ENCODE results near the gene MYO3B.

The MYO3B gene, protein sequence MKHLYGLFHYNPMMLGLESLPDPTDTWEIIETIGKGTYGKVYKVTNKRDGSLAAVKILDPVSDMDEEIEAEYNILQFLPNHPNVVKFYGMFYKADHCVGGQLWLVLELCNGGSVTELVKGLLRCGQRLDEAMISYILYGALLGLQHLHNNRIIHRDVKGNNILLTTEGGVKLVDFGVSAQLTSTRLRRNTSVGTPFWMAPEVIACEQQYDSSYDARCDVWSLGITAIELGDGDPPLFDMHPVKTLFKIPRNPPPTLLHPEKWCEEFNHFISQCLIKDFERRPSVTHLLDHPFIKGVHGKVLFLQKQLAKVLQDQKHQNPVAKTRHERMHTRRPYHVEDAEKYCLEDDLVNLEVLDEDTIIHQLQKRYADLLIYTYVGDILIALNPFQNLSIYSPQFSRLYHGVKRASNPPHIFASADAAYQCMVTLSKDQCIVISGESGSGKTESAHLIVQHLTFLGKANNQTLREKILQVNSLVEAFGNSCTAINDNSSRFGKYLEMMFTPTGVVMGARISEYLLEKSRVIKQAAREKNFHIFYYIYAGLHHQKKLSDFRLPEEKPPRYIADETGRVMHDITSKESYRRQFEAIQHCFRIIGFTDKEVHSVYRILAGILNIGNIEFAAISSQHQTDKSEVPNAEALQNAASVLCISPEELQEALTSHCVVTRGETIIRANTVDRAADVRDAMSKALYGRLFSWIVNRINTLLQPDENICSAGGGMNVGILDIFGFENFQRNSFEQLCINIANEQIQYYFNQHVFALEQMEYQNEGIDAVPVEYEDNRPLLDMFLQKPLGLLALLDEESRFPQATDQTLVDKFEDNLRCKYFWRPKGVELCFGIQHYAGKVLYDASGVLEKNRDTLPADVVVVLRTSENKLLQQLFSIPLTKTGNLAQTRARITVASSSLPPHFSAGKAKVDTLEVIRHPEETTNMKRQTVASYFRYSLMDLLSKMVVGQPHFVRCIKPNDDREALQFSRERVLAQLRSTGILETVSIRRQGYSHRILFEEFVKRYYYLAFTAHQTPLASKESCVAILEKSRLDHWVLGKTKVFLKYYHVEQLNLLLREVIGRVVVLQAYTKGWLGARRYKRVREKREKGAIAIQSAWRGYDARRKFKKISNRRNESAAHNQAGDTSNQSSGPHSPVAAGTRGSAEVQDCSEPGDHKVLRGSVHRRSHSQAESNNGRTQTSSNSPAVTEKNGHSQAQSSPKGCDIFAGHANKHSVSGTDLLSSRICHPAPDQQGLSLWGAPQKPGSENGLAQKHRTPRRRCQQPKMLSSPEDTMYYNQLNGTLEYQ (N-terminal part only)

DNA sequence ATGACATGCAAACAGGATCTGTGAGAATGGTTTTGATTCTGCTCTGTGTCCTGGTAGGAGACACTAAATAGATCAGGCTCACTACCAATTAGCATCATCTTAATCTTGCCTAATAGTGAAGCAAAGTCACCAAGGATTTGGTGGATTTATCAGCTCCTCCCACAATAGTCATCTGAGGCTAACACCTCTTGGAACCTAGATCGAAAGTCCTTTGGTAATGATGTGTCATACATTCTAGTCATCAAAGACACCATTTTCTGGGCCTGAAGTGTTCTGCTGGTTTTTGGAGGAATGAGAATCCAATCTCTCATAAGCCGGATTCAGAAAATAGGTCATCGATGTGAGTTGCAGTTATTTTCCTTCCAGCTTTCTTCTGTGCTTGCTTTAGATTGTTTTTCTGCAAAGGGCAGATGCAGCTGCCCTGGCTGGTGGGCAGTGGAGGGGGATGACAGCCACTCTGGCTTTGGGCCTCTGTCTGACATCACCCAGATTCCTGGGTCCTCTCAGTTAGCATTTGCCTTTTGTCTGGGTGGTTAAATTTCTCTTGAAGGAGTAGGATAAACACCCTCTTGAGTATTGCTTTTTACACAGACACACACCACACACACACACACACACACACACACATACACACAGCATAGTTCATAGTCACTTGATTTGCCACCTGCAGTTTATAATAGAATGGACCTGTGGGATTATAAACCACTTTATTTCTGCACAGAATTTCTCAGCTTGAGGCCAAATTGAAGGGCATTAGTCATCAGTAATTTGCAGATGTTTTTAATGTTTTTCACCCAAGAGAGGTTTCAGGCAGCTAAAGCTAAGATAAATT is at the start of gene MYO3B:
TSS of gene MYO3B (plus strand) at position 198 of the 832 bp plus-strand sequence. CDS start at position 339, 141 bp downstream.
- DNase-seq: no peak

DNA sequence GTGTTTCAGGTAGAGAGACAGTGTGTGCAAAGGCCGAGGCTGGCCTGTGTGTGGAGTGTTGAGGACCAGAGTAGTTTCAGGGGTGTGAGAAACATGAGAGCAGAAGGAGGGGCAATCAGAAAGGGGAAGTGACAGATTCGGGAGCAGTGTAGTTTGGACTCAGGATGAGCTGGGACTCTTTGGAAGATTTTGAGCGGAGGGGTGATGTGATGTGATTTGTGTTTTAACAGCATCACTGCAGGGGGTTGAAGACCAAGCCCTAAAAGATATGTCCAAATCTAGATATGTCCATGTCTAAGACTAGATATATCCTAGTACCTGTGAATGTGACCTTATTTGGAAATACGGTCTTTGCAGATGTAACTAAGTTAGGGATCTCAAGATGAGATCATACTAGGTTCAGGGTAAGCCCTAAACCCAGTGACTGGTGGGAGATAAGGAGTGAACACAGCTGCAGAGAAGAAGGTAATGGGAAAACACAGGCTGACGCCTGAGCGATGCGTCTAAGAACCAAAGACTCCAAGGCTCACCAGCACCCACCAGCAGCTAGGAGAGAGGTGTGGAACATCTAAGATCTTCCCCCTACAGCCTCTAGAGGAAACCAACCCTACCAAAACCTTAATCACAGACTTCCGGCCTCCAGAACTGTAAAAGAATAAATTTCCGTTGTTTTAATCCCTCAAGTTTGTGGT is 38.5 kb upstream of the MYO3B start:
- DNase-seq: no peak

DNA sequence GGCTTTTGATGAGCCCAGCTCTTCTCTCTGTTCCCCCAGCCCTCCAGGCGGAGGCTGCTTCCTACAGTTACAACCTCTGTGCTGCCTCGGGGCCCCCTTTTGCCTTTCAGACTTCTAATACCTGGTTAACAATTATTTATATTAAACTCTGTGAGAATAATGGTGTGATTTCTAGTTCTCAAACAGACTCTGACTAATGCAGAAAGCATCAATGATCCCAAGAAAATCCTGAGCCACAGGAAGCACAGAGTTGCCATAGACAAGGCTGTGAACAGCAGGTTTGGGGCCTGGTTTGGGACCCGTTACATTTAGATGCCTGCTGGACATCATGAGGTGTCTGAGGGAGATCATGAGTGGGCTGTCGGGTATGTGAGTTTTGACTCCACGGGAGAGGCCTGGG is 37.4 kb upstream of the MYO3B start:
- no peak for DNase-seq

DNA sequence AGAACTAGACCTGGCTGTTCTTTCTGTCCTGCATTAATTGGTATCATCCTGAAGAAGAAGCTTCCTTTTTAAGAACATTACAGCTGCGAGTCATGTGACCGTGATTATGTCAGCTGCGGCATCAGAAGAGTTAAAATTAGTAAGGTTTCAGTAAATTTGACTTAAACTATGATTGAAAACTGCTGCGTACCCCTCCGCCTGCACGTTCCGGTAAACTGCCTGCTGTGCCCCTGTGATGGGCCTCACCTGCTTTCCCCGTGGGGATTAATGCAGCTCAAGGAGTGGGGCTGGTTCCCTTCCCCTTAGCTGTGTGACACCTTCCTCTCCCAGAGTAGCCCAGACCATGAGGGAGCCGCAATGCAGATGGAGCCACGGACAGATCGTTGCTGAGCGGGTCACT is 36.1 kb upstream of the MYO3B start:
- DNase-seq: no peak

DNA sequence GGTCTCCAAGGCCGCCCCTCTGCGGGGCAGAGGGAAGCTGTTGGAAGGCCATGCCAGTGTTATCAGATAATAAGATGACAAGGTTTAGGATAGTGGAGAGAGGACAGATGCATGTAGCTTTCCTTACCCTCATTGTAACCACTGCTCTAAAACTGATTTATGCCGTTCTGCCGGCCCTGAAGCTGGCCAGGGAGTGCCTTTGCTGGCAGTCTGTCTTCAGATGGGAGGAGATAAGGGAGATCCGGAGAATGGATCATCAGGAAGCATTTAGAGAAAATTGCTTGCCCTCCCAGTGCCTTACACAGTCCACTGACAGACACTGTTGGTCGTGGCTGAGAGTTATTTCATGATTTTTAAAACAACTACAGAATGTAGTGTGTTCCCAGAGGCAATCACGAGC is 35.4 kb upstream of the MYO3B start:
- DNase-seq: no peak

DNA sequence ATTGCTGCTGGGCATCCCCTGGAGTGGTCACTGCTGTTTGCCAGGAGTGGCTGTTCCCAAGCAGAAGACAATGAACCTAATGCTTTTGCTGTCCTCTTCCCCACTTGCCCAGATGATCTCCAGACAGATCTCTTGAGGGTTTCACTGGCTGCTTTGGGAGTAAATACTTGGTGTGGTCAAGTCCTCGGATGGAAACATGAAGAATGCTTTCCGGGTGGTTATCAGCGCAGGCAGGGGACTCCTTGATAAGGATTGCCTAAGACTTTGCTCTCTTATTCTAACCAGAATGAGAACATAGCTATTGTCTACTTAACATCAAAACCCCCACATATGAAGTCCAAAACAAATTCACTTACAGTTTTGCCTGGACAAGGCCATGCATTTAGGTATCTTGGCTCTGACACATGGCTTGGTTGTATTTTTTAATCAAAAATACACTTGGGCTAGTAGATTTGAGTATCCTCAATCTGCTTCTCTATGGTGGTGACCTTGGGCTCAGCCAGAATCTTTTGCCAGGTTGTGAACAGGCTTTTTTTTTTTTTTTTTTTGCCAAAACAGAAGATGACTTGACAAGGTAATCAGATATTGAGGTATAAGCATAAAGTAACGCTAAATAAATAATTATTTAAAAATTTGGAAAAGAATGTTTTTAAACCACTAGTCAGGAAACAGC is 34.8 kb upstream of the MYO3B start:
- no peak for DNase-seq

DNA sequence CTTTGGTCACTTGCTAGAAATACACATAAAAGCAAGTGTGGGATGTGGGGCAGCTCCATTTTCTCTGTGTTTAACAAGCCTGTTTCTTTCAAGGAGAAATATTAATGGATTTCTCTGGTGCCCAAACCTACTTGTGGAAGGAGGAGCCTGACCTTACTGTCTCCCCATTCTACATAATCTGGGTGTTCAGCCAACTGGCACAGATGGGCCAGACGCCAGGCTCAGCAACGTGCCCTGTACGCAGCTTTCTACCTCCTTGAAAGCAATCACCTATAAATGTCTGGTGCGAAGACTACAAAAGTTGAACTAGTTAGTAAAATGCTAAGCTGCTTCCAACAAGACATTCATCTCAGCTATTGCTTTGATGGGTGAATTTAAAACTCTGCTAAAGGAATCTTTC is 33.2 kb upstream of the MYO3B start:
- DNase-seq: no peak

DNA sequence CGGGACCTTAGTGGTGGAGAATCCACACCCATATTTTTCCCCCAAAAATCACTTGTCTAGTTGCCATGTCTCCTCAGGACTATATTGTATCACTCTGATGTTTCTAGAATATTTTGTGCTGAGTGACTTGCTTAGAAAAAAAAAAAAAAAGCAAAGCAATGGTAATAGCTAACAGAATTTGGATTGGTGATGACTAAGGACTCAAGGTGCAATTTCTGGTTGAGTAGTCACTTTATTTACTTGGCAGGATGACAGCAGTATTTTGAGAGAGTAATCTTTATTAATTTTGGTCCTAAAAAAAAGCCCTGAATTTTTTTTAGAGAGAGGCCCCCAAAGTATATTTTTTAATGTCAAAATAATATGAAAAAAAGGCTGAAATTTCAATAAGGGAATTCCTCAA is 32.8 kb upstream of the MYO3B start:
- no peak for DNase-seq

DNA sequence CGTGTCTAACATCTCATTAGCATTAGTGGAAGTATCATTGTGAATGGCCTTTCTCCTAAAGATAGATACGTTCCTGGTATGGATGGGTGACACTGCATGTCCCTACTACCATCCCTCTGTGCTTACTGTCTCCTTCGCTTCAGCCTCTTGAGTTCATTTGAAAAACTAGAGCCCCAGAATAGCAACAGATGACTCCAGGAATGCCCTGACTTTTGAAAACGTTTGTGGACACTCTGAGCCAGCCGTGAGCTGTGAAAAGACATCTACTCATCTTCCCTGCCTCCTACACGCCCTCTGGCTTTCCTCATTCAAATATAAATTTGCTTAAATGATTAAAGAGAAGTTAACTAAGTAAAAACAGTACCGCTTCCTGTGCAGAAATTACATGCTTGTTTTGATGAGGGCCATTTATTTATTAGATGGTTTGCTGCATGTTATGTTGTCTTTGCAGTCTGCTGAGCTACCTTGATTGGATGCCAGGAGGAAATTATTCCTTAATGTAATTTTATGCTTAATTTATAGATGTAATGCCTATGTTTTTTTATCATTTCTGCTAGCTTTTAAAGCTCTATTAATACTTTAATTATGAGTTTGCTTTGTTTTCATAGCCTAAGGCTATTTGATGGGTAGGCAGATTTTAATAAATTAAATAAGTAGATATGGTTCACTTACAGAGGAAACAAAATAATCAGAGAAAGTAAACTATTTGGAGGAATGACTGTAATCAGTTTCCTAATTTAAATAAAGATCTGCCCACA is 32.1 kb upstream of the MYO3B start:
- no peak for DNase-seq

DNA sequence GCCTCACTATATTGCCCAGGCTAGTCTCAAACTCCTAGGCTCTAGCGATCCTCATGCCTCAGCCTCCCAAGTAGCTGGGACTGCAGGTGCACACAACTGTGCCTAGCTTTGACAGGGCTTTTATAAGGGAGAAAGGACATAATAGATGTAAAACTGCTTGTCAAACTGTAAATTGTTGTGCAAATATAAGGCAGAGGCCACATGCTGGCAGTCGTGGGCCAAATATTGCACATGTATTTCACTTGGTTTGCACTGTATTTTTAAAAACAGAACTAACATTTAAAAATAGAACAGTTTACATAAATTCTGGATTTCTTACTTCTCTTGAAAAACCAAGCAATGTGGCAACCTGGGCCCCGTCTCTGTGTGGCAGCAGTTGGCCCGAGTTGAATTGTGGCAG is 31.2 kb upstream of the MYO3B start:
- no peak for DNase-seq

DNA sequence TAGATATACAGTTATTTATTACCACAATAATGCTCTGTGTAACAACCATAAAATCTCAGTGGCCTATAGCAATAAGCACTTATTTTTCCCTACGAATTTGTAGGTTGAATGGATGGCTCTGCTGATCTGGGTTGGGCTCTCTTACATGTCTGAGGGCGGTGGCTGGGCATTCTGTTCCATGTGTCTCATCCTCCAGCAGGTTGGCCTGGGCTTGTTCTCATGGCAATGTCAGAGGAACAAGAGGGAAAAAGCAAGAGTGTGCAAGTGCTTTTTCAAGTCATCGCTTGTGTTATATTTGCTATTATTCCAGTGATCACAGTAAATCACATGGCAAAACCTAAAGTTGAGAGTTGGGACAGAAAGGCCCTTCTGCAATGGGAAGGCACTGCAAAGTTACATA is 30.4 kb upstream of the MYO3B start:
- DNase-seq: no peak

DNA sequence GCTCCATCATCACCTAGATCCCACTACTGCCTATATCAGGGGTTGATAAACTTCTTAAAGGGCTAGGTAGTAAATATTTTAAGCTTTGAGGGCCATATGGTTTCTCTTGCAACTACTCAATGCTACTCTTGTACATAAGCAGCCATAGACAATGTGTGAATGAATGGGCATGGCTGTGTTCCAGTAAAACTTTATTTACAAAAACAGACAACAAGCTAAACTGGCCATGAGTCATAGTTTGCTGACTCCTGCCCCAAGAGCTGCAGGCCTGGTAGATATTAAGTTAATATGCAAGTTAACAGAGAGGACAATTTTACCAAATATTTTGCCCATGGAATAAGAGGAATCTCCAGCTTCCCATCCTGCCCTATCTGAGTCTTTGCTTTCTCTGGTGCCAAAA is 29.8 kb upstream of the MYO3B start:
- no peak for DNase-seq

DNA sequence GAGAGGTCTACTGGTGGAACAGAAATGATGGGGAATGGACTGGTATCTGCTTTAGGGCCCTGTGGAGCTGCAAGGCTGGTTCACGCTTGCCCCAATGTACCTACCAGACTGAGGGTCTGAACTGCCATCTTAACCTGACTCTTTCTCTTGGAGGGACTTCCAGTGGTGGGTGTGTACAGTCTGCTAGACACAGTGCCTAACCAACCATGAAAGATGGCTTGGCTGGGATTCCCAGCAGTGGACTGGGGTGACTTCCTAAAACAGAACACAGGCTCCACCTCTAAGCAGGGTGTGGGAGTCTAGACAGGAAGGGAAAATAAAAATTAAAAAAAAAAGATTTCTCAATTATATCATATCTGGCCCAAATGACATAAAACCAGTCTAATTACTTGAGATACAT is 25.5 kb upstream of the MYO3B start:
- no peak for DNase-seq

DNA sequence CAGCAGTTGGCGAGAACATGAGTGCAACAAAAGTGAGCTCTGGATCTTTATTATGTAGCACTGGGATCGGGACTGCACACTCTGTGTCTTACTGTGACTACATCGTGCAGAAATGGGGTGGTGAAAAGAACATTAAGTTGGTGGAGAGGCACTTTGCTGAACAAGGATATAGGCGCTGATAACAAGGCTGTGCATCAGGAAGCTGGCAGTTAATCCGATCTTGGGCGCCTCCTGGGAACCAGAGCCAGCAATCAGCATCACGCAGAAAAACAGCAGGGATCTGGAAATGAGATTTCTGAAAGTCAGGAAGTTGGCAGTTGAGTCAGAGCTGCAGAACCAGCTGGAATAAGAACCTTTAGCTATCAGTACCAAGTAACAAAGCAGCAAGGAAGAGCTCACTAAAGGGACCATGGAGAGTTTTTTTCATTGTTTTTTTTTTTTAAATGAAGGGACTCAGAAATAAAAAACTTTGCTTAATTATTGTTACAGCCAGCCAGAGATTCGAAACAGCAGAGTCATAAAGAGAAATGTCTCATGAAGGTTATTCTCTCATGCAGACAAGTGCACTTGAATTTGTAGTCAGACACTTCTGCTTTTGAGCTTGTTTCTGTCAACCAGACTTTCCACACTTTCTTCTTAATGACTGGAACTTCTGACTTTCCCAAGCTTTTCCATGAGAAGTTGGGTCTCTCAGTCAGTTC is 22.8 kb upstream of the MYO3B start:
- no peak for DNase-seq

DNA sequence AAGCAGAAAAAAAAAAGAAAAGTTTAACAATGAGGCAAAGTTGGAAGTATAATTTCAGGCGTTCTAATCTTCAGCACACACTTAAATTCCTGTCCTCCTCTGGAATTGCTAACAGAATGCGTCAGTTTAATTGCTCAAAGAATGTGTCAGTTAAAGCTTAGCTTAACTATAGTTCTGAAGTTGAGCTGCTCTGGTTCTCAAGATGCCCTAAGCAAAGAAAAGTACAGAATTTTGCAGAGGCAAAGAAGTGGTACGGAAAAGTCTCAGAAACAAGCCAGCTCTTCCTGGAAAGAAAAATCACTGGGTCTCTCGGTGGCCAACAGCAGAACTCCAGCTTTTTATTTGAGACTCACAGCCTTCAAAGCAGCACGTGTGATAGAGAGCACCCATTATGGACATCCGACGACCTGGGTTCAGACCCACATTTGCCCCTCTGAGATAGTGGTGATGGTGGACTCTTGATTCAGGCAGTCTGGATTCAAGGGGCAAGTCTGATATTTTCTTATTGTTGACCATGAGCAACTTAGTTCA is 22.2 kb upstream of the MYO3B start:
- no peak for DNase-seq

DNA sequence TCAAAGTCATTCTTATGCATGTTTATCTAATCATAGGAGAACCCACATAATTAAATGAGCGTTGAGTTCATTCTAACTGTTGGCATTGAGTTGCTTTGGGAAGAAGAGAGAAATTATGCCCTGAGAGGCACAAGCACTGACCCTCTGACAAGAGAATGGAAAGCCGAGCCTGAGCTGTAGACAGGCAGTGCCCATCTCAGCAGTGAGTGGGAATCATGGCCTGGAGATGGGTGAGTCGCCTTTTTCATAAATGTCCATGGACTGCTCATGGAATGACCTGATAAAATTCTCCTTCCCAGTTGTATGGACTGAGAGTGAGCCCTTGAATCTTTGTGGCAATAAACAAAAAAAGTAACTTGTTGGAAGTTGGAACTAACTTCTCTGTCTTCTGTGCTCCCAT is 21.4 kb upstream of the MYO3B start:
- no peak for DNase-seq

DNA sequence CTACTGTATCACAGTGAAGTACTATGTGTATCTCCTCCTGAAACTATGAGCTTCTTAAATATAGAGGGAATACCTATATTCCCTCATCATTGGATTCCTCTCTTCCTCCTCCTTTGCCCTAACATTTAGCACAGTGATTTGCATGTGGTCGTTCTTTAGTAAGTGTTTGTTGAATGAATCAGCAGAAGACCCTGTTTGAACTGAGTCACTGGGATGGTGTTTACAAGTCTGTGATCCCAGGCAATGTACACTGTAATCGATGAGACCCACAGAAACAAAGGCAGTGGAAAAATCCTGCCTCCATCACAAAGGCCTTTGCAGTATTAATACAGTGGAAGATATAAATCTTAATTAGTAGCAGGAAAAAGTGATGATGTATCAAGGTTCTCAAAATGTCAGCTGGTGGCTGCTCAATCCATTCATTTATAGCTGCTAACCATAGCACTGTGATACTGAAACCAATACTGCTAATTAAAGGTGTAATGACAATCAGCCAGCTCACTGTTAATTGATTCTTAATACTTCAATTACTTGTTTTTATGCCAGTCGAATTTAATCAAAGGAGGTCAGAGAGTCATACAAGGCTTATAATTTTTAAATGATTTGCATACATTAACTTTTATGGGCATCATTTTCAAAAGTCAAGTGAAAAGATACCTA is 20.8 kb upstream of the MYO3B start:
- no peak for DNase-seq

DNA sequence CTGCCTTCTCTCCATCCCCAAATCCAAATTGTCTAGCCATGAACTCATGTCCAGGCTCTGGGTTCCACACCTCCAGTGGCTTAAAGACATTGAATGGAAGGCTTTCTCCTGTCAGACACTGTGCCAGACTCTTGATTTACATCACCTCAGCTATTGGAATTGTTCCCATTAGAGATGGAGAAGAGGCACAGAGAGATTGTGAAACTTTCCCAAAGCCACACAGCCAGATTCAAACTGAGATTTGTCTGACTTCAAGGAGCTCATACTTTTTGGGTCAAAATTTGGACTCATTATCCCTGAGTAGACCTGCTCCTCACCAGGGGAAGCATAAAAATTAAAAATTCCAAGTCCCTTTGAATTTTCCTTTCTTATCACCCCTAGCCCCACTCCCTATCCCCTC is 18.9 kb upstream of the MYO3B start:
- no peak for DNase-seq

Data from NCI-H1092 treated with DMSO at 0.1 percent for 48 hours (cell line).